Hepatocyte (in vitro differentiated cells): ENCODE results near the gene MASP2. TPM values are rescaled to one million over a fixed set of nuclear protein-coding genes. Genes with fewer than 3 reads are reported as not detected.

Experiments used
- DNase-seq: peaks from one replicate; pipeline ENCODE4 v3.0.0-alpha.2; 2016; ENCODE audit warnings: low spot score
- H2AFZ ChIP-seq: fragments of 200-600 bp; sonication (generic); 2 replicates; pipeline ENCODE4 v1.6.0; 2016; ENCODE audit warnings: antibody characterized with exemption, mild to moderate bottlenecking
- H3K27ac ChIP-seq: fragments of 200-600 bp; sonication (generic); 2 replicates; pipeline ENCODE4 v1.5.1; 2016; ENCODE audit warnings: mild to moderate bottlenecking
- H3K27me3 ChIP-seq: fragments of 200-600 bp; sonication (generic); 2 replicates; pipeline ENCODE4 v1.6.1; 2016
- H3K36me3 ChIP-seq: fragments of 200-600 bp; sonication (generic); replicated peaks from 2 replicates; pipeline ENCODE4 v1.5.1; 2016; ENCODE audit warnings: low read depth; ENCODE audit not compliant: insufficient read depth
- H3K4me1 ChIP-seq: fragments of 200-600 bp; sonication (generic); 2 replicates; pipeline ENCODE4 v1.5.1; 2016; ENCODE audit warnings: mild to moderate bottlenecking, moderate library complexity; ENCODE audit not compliant: insufficient read depth
- H3K4me2 ChIP-seq: fragments of 200-600 bp; sonication (generic); 2 replicates; pipeline ENCODE4 v1.6.0; 2016
- H3K4me3 ChIP-seq: fragments of 200-600 bp; sonication (generic); 2 replicates; pipeline ENCODE4 v1.5.1; 2016; ENCODE audit warnings: mild to moderate bottlenecking
- H3K79me2 ChIP-seq: fragments of 200-600 bp; sonication (generic); 2 replicates; pipeline ENCODE4 v1.6.0; 2017; ENCODE audit warnings: mild to moderate bottlenecking
- H3K9me2 ChIP-seq: fragments of 200-600 bp; sonication (generic); replicated peaks from 2 replicates; pipeline ENCODE4 v1.6.0; 2017; ENCODE audit warnings: mild to moderate bottlenecking; ENCODE audit not compliant: insufficient read depth
- H3K9me3 ChIP-seq: fragments of 200-600 bp; sonication (generic); 2 replicates; pipeline ENCODE4 v1.5.1; 2016; ENCODE audit warnings: low read depth, mild to moderate bottlenecking
- H4K20me1 ChIP-seq: fragments of 200-600 bp; sonication (generic); 2 replicates; pipeline ENCODE4 v1.6.0; 2016; ENCODE audit warnings: mild to moderate bottlenecking; ENCODE audit not compliant: insufficient read depth, poor library complexity, severe bottlenecking
- CTCF ChIP-seq: fragments of 200-600 bp; sonication (generic); IDR thresholded peaks from 2 replicates; pipeline ENCODE4 v1.5.1; 2016; ENCODE audit warnings: antibody characterized with exemption, mild to moderate bottlenecking; ENCODE audit not compliant: poor library complexity
- EZH2 ChIP-seq: fragments of 200-600 bp; sonication (generic); IDR thresholded peaks from 2 replicates; pipeline ENCODE4 v1.6.1; 2016; ENCODE audit warnings: antibody characterized with exemption, mild to moderate bottlenecking, borderline replicate concordance
- EZH2phosphoT487 ChIP-seq: fragments of 200-600 bp; sonication (generic); IDR thresholded peaks from one replicate; pipeline ENCODE4 v1.6.1; 2018; ENCODE audit warnings: antibody characterized with exemption, mild to moderate bottlenecking, low read depth, moderate library complexity; ENCODE audit not compliant: unreplicated experiment, severe bottlenecking
- WGBS: methylation state at CpG from one replicate; pipeline ENCODE4 v1.1.6; 2016; ENCODE audit warnings: low lambda C conversion rate; ENCODE audit errors: missing lambda C conversion rate; 5-methylcytosine and 5-hydroxymethylcytosine counted together
- polyA plus RNA-seq: library from polyadenylated mRNA; unstranded; fragments of >200 nt; fragmentation: Nextera tagmentation; extraction: Ambion mirVana; gene quantifications from 2 replicates; pipeline ENCODE4 v1.2.1, GENCODE V29; 2016
- total RNA-seq: library from RNA; depleted of rRNA; stranded (reverse); fragments of >200 nt; gene quantifications from 2 replicates; pipeline ENCODE4 v1.2.3, GENCODE V29; 2014

The MASP2 gene
- total and polyA plus RNA-seq, 2 experiments from 2014 or later: 3.3 to 16.6 TPM

- H3K9me2 ChIP-seq: no peaks in the 10 kb centered on the region
Observed at GRCh38 chr1:11068600-11069473, 21.8 kb upstream of the MASP2 start.

GRCh38 chr1:11067716-11068599 lies 20.9 kb upstream of the MASP2 start:
- DNase-seq: no peak
- Histone ChIP-seq H3K36me3 (peaks cover 6% of the 10 kb centered on the region), H2AFZ (no peak overlapping the region), H3K4me2 (no peak overlapping the region), H3K27me3 (no peaks in the 10 kb centered on the region), H3K4me1 (no peaks in the 10 kb centered on the region), H3K4me3 (no peak overlapping the region), H3K79me2 (no peaks in the 10 kb centered on the region), H3K27ac (no peak overlapping the region), H3K9me3 (no peaks in the 10 kb centered on the region), H4K20me1 (no peaks in the 10 kb centered on the region), H3K9me2 (no peaks in the 10 kb centered on the region)
- TF ChIP-seq EZH2phosphoT487 (no peak), CTCF (no peak), EZH2 (no peak)
- 93% methylated on average over 18 of the region's 18 CpGs for WGBS

More at GRCh38 chr1:11068600-11069473, 21.8 kb upstream of the MASP2 start:
- H4K20me1 ChIP-seq: no peaks in the 10 kb centered on the region
- H3K36me3 ChIP-seq: peaks cover 6% of the 10 kb centered on the region
- no peak for DNase-seq
- H3K9me3 ChIP-seq: no peaks in the 10 kb centered on the region
- no peaks in the 10 kb centered on the region for H3K79me2 ChIP-seq
- H3K27me3 ChIP-seq: no peaks in the 10 kb centered on the region
- WGBS: 95% methylated on average over 17 of the region's 17 CpGs
- H3K4me3 ChIP-seq: no peak overlapping the region
- H3K4me1 ChIP-seq: no peaks in the 10 kb centered on the region
- H2AFZ ChIP-seq: no peak overlapping the region
- H3K27ac ChIP-seq: no peak overlapping the region
- TF ChIP-seq EZH2phosphoT487 (no peak), CTCF (no peak), EZH2 (no peak)
- no peak overlapping the region for H3K4me2 ChIP-seq

- peaks cover 6% of the 10 kb centered on the region for H3K36me3 ChIP-seq
Observed at GRCh38 chr1:11065796-11066195, 18.8 kb upstream of the MASP2 start.

More at GRCh38 chr1:11065796-11066195, 18.8 kb upstream of the MASP2 start:
- Histone ChIP-seq H3K27ac (no peak overlapping the region), H3K4me1 (peaks cover 7% of the 10 kb centered on the region), H3K4me3 (no peak overlapping the region), H3K4me2 (no peak overlapping the region), H3K9me2 (no peaks in the 10 kb centered on the region), H2AFZ (no peak overlapping the region), H3K79me2 (peaks cover 10% of the 10 kb centered on the region), H3K9me3 (no peaks in the 10 kb centered on the region), H3K27me3 (no peaks in the 10 kb centered on the region), H4K20me1 (no peaks in the 10 kb centered on the region)
- no peak for DNase-seq
- WGBS: 96% methylated on average over 1 of the region's 1 CpG
- no peak for TF ChIP-seq EZH2
- TF ChIP-seq CTCF: no peak
- no peak for TF ChIP-seq EZH2phosphoT487
